Hematopoietic multipotent progenitor cell treated with erythropoietin and hydrocortisone succinate and interleukin-3 and kit ligand, for 8 days (in vitro differentiated cells): Measurements from ENCODE around the gene ETDA.
"Not testable (repeated sequence)": the region's sequence is repeated elsewhere in the genome, so short reads cannot be mapped to it uniquely, and the experiment has no call there.

Experiments used
- DNase-seq: peaks from one replicate; pipeline ENCODE4 v3.0.0-alpha.2; 2015

Gene ETDA

GRCh38 chrX:135252011-135252518 is at the start of gene ETDA:
ETDA (plus strand) TSS chrX:135252061; CDS start chrX:135253277, 1,216 bp downstream.
- DNase-seq: not testable (repeated sequence)

GRCh38 chrX:135206427-135206826 is 45.4 kb upstream of the ETDA start:
- DNase-seq: not testable (repeated sequence)

GRCh38 chrX:135213200-135213844 is 38.5 kb upstream of the ETDA start:
- DNase-seq: no peak

- DNase-seq: not testable (repeated sequence)
Observed at GRCh38 chrX:135245989-135246388, 5.9 kb upstream of the ETDA start.

- not testable (repeated sequence) for DNase-seq
Observed at GRCh38 chrX:135256087-135256684, 4.3 kb downstream of the ETDA start.

- DNase-seq: no peak
Observed at GRCh38 chrX:135256923-135257322, 5.1 kb downstream of the ETDA start.

GRCh38 chrX:135257469-135257868 is 5.6 kb downstream of the ETDA start:
- no peak for DNase-seq

GRCh38 chrX:135260976-135261375 is 9.1 kb downstream of the ETDA start:
- not testable (repeated sequence) for DNase-seq

GRCh38 chrX:135263376-135263775 is 11.5 kb downstream of the ETDA start:
- DNase-seq: not testable (repeated sequence)

- DNase-seq: no peak
Observed at GRCh38 chrX:135264206-135264605, 12.3 kb downstream of the ETDA start.

GRCh38 chrX:135273162-135273561 is 21.3 kb downstream of the ETDA start:
- no peak for DNase-seq

GRCh38 chrX:135275973-135276372 is 24.1 kb downstream of the ETDA start:
- DNase-seq: no peak

GRCh38 chrX:135287266-135287823 is 35.5 kb downstream of the ETDA start:
- no peak for DNase-seq

GRCh38 chrX:135295238-135295943 is 43.5 kb downstream of the ETDA start:
- DNase-seq: peak; percentile 31

- no peak for DNase-seq
Observed at GRCh38 chrX:135295944-135296305, 44.1 kb downstream of the ETDA start.

GRCh38 chrX:135302269-135302873 is 50.5 kb downstream of the ETDA start:
- no peak for DNase-seq
